Chondrocyte (in vitro differentiated cells): ENCODE measurements around the gene TSC1. TPM values are rescaled to one million over a fixed set of nuclear protein-coding genes. Genes with fewer than 3 reads are reported as not detected.

Experiments
- DNase-seq: peaks from one replicate; pipeline ENCODE4 v3.0.0; 2021; ENCODE audit warnings: mixed read lengths, low spot score
- H3K27ac Mint-ChIP-seq: one replicate; pipeline ENCODE4 v1.8.0; 2021; ENCODE audit warnings: mild to moderate bottlenecking, moderate library complexity, mixed read lengths; ENCODE audit not compliant: unreplicated experiment
- H3K27me3 Mint-ChIP-seq: 2 replicates; pipeline ENCODE4 v1.8.0; 2021; ENCODE audit warnings: low read depth, mixed read lengths
- H3K36me3 Mint-ChIP-seq: 2 replicates; pipeline ENCODE4 v1.8.0; 2021; ENCODE audit warnings: low read depth, mixed read lengths
- H3K4me1 Mint-ChIP-seq: 2 replicates; pipeline ENCODE4 v1.8.0; 2021; ENCODE audit warnings: low read depth, mild to moderate bottlenecking, mixed read lengths
- H3K4me3 Mint-ChIP-seq: one replicate; pipeline ENCODE4 v1.8.0; 2021; ENCODE audit warnings: mild to moderate bottlenecking, moderate library complexity, mixed read lengths; ENCODE audit not compliant: unreplicated experiment
- H3K9me3 Mint-ChIP-seq: 2 replicates; pipeline ENCODE4 v1.8.0; 2021; ENCODE audit warnings: low read depth, mixed read lengths
- CTCF ChIP-seq: fragments of 200-600 bp; sonication (generic); IDR thresholded peaks from 2 replicates; pipeline ENCODE4 v1.5.0; 2021; ENCODE audit warnings: antibody characterized with exemption, mild to moderate bottlenecking, moderate library complexity
- microRNA-seq: library from miRNA; unstranded; fragments of <30 nt; microRNA quantifications from one replicate; pipeline ENCODE4 v1.2.0, GENCODE V29; 2020; ENCODE audit warnings: borderline number of aligned reads
- total RNA-seq: library from RNA; stranded (reverse); gene quantifications from 3 replicates; pipeline ENCODE4 v1.2.1, GENCODE V29; 2021

Gene TSC1
- total RNA-seq, 1 donor from 2014 or later, result 42.5 TPM

GRCh38 chr9:132846109-132846917, 98.1 kb downstream of the TSC1 start:
- H3K27me3 Mint-ChIP-seq, result no peaks in the 10 kb centered on the region
- H3K4me3 Mint-ChIP-seq, result no peak overlapping the region
- DNase-seq, result peak; percentile 36
- no peaks in the 10 kb centered on the region for H3K4me1 Mint-ChIP-seq
- TF ChIP-seq CTCF, result no peak
- no peaks in the 10 kb centered on the region for H3K9me3 Mint-ChIP-seq
- no peaks in the 10 kb centered on the region for H3K36me3 Mint-ChIP-seq
- no peak overlapping the region for H3K27ac Mint-ChIP-seq

GRCh38 chr9:132842124-132843044, 102.0 kb downstream of the TSC1 start:
- Mint-ChIP-seq H3K27ac (no peak overlapping the region), H3K36me3 (no peaks in the 10 kb centered on the region), H3K4me3 (no peak overlapping the region), H3K9me3 (no peaks in the 10 kb centered on the region), H3K27me3 (no peaks in the 10 kb centered on the region), H3K4me1 (peaks cover 3% of the 10 kb centered on the region)
- peak; percentile 27 for DNase-seq
- TF ChIP-seq CTCF, result no peak

Small RNA genes within 50 kb of the gene (microRNA-seq; reads per million reads assigned to microRNA genes)
- not detected for gene MIR548AW

Other genes starting within 250 kb of the TSC1 start
- gene AK8, start 66.3 kb downstream of the TSC1 start, total RNA-seq, result 0.22 to 1.5 TPM (median 0.33 TPM) in 3 replicates
- gene SPACA9, start 65.7 kb downstream of the TSC1 start, total RNA-seq, result 3.3 to 5.4 TPM (median 3.7 TPM) in 3 replicates
- not detected in 3 replicates for gene GFI1B, start 34.1 kb upstream of the TSC1 start, total RNA-seq
- gene GTF3C5, start 86.4 kb upstream of the TSC1 start, total RNA-seq, result 36.5 to 46.3 TPM (median 38.5 TPM) in 3 replicates
- 0.87 to 1.5 TPM (median 1.1 TPM) in 3 replicates for gene CEL, start 117.4 kb upstream of the TSC1 start, total RNA-seq
- 16.1 to 19.0 TPM (median 17.5 TPM) in 3 replicates for gene RALGDS, start 176.6 kb upstream of the TSC1 start, total RNA-seq
- 2.1 to 8.1 TPM (median 5.8 TPM) in 3 replicates for gene GBGT1, start 219.3 kb upstream of the TSC1 start, total RNA-seq